ENCODE results near the gene PRKX. TPM values are rescaled to one million over a fixed set of nuclear protein-coding genes. Genes with fewer than 3 reads are reported as not detected.

PRKX gene
- total and polyA plus RNA-seq, 2 of the 8 experiments (the other 6 are each of a cell fraction or from before 2014, with no cell fraction given) = 19.4 to 55.3 TPM

- H3K9me3 ChIP-seq (ENCODE audit: insufficient read depth in 2 of 2, low read depth in 1 of 2, low read length in 1 of 2) = no peaks in the 10 kb centered on the region
- peaks cover 0 to 41% of the 10 kb centered on the region in 2 experiments; a peak in 2 of 4 replicates for H3K79me2 ChIP-seq (ENCODE audit: control insufficient read depth in 1 of 2, insufficient read depth in 2 of 2, low read length in 2 of 2)
- no peaks in the 10 kb centered on the region; a peak in 1 of 8 replicates for H3K36me3 ChIP-seq (ENCODE audit: control insufficient read depth in 2 of 4, insufficient read depth in 4 of 4, low read length in 3 of 4)
- no peak overlapping the region for H2BK20ac ChIP-seq (ENCODE audit: low read length)
- H3K9ac ChIP-seq (replicated peaks in 1 of 4; ENCODE audit: extremely low read depth in 1 of 4, low read depth in 3 of 4, low read length in 3 of 4) = peak overlapping the region in 2 of 4 experiments; percentile 34 to 56; a peak in 4 of 7 replicates
- peaks cover 0 to 6% (median 0%) of the 10 kb centered on the region in 4 experiments; a peak in 3 of 7 replicates for H3K27me3 ChIP-seq (replicated peaks in 1 of 4; ENCODE audit: control insufficient read depth in 3 of 4, extremely low read depth in 1 of 4, insufficient read depth in 3 of 4, low read length in 3 of 4)
- H3K14ac ChIP-seq (ENCODE audit: insufficient read length) = no peak overlapping the region
- H3K23ac ChIP-seq (ENCODE audit: insufficient read length) = no peak overlapping the region
- FAIRE-seq (no peak), DNase-seq (ENCODE audit: low read depth in 1 of 2, low spot score in 2 of 2) (no peak)
- H2BK15ac ChIP-seq (ENCODE audit: low read length) = no peak overlapping the region
- no peak overlapping the region; the same call in 1 of the 2 replicates for H3K18ac ChIP-seq (ENCODE audit: extremely low read depth, low read length)
- H3K79me1 ChIP-seq (ENCODE audit: low read depth, low read length) = no peaks in the 10 kb centered on the region; the same call in 1 of the 2 replicates
- H4K20me1 ChIP-seq (replicated peaks in 1 of 2; ENCODE audit: control insufficient read depth in 1 of 2, insufficient read depth in 2 of 2, low read length in 2 of 2) = peaks cover 3% of the 10 kb centered on the region in 2 experiments
- H2AK5ac ChIP-seq (ENCODE audit: low read depth, low read length) = no peak overlapping the region
- no peak overlapping the region for H4K5ac ChIP-seq (ENCODE audit: insufficient read length, low read depth, low read length)
- H3K4me1 ChIP-seq (replicated peaks in 1 of 4; ENCODE audit: control insufficient read depth in 3 of 4, insufficient read depth in 4 of 4, low read length in 3 of 4) = peaks cover 0 to 5% (median 1%) of the 10 kb centered on the region in 4 experiments; a peak in 2 of 7 replicates
- ChIA-PET POLR2A (ENCODE audit: partially characterized antibody) (interaction anchor here (0.6 kb wide), 1 partner anchor 783 kb away, joined by 3 read pairs; the partner anchor contains the start of gene ARSD), CTCF (ENCODE audit: partially characterized antibody) (interaction anchor here (0.6 to 1.2 kb wide), 2 partner anchors 8 to 60 kb away, joined by 3 to 4 read pairs; no protein-coding TSS in a partner anchor)
- peaks cover 3% of the 10 kb centered on the region; the same call in 1 of the 2 replicates for H3K23me2 ChIP-seq (ENCODE audit: low read depth, low read length)
- no peak overlapping the region for H2BK12ac ChIP-seq (ENCODE audit: low read depth, low read length)
- peak; percentile 25; the same call in 1 of the 2 replicates for TF ChIP-seq MAX (IDR thresholded peaks at IDR 0.05)
- TF ChIP-seq RNF2 (IDR thresholded peaks at IDR 0.05; ENCODE audit: borderline replicate concordance, low read depth, low read length, missing control alignments, poor library complexity, severe bottlenecking) = no peak
- peak; percentile 39; the same call in 1 of the 2 replicates for TF ChIP-seq E2F6 (IDR thresholded peaks at IDR 0.05)
- TF ChIP-seq SP2 (IDR thresholded peaks at IDR 0.05; ENCODE audit: low read length) = no peak
- no peak for TF ChIP-seq POLR2A (IDR thresholded peaks at IDR 0.05; ENCODE audit: control extremely low read depth in 1 of 2, low read depth in 2 of 2, low read length in 2 of 2)
- H3K4me2 ChIP-seq (ENCODE audit: insufficient read depth in 1 of 2, low read depth in 2 of 2, low read length in 2 of 2) = peak overlapping the region; percentile 69 to 94
- WGBS, 2 experiments (ENCODE audit: extremely low coverage in 1 of 2, insufficient coverage in 1 of 2, insufficient read length in 1 of 2, insufficient replicate concordance in 2 of 2, low coverage in 1 of 2, low lambda C conversion rate in 2 of 2, missing lambda C conversion rate in 1 of 2) = 8% methylated on average over 23 of the region's 39 CpGs; no CpG with 5 or more reads in 1 of the 2 experiments
- no peak overlapping the region for H4K91ac ChIP-seq (replicated peaks; ENCODE audit: insufficient read length, low read length)
- H4K8ac ChIP-seq (ENCODE audit: extremely low read depth, insufficient read depth, low read length) = no peak overlapping the region; the same call in 1 of the 2 replicates
- H2BK5ac ChIP-seq (ENCODE audit: low read depth, low read length) = no peak overlapping the region
- no peak overlapping the region for H3K27ac ChIP-seq (ENCODE audit: low read depth, low read length)
- no peak overlapping the region for H3K56ac ChIP-seq (replicated peaks; ENCODE audit: insufficient read length, low read depth, low read length)
- H2BK120ac ChIP-seq (replicated peaks; ENCODE audit: low read depth, low read length) = no peak overlapping the region
- peak overlapping the region; percentile 59 to 81 (median 68) for H3K4me3 ChIP-seq (ENCODE audit: extremely low read depth in 1 of 4, insufficient read depth in 2 of 4, low read depth in 3 of 4, low read length in 4 of 4)
- no peak overlapping the region for H2AFZ ChIP-seq (ENCODE audit: low read length)
- H3K4ac ChIP-seq (replicated peaks; ENCODE audit: insufficient read length, low read depth, low read length) = no peak overlapping the region
Observed at GRCh38 chrX:3712051-3712869, 1.2 kb downstream of the PRKX start.
